HEK293T (cell line): ENCODE results near the gene ANKRD60.

Source experiments
- CTCF ChIA-PET: fragments of 350-600 bp; formaldehyde crosslinking; extraction: SDS; loops from one replicate; lab custom pipeline; 2021; ENCODE audit warnings: antibody characterized with exemption, inconsistent platforms; lab: Yijun Ruan, JAX
- POLR2A ChIA-PET: fragments of 350-600 bp; formaldehyde crosslinking; extraction: SDS; loops from one replicate; lab custom pipeline; 2020; ENCODE audit warnings: antibody characterized with exemption, inconsistent platforms; lab: Yijun Ruan, JAX
- DNase-seq: peaks from one replicate; pipeline ENCODE4 v3.0.0; 2012; ENCODE audit warnings: mixed read lengths; ENCODE audit errors: extremely low spot score
- ARNT ChIP-seq: fragments of 450-650 bp; IDR thresholded peaks from 2 replicates; pipeline ENCODE4 v1.6.1; 2017; ENCODE audit warnings: mild to moderate bottlenecking
- BHLHE40 ChIP-seq: fragments of 450-650 bp; IDR thresholded peaks from 2 replicates; pipeline ENCODE4 v1.6.1; 2016; ENCODE audit warnings: mild to moderate bottlenecking, moderate library complexity, borderline replicate concordance
- CTBP1 ChIP-seq: fragments of 450-650 bp; IDR thresholded peaks from 2 replicates; pipeline ENCODE4 v1.6.1; 2016; ENCODE audit warnings: borderline replicate concordance
- ELF4 ChIP-seq: fragments of 450-650 bp; IDR thresholded peaks from 2 replicates; pipeline ENCODE4 v1.6.1; 2017; ENCODE audit warnings: antibody characterized with exemption
- FOXA1 ChIP-seq: fragments of 450-650 bp; IDR thresholded peaks from 2 replicates; pipeline ENCODE4 v1.6.1; 2016; ENCODE audit warnings: mild to moderate bottlenecking
- FOXK2 ChIP-seq: fragments of 450-650 bp; IDR thresholded peaks from 2 replicates; pipeline ENCODE4 v1.6.1; 2016; ENCODE audit warnings: mild to moderate bottlenecking
- FOXM1 ChIP-seq: fragments of 450-650 bp; IDR thresholded peaks from 2 replicates; pipeline ENCODE4 v1.6.1; 2017; ENCODE audit warnings: mild to moderate bottlenecking, borderline replicate concordance
- HDGF ChIP-seq: fragments of 450-650 bp; IDR thresholded peaks from 2 replicates; pipeline ENCODE4 v1.6.1; 2017; ENCODE audit warnings: antibody characterized with exemption, borderline replicate concordance
- L3MBTL2 ChIP-seq: fragments of 450-650 bp; conservative IDR thresholded peaks from 2 replicates; pipeline ENCODE4 v1.6.1; 2016; ENCODE audit warnings: mild to moderate bottlenecking
- LEF1 ChIP-seq: fragments of 450-650 bp; IDR thresholded peaks from 2 replicates; pipeline ENCODE4 v1.6.1; 2017; ENCODE audit warnings: mild to moderate bottlenecking, borderline replicate concordance
- NFRKB ChIP-seq: fragments of 450-650 bp; IDR thresholded peaks from 2 replicates; pipeline ENCODE4 v1.6.1; 2016; ENCODE audit warnings: mild to moderate bottlenecking, moderate library complexity
- SP1 ChIP-seq: fragments of 450-650 bp; IDR thresholded peaks from 2 replicates; pipeline ENCODE4 v1.6.1; 2017
- SUZ12 ChIP-seq: fragments of 450-650 bp; IDR thresholded peaks from 2 replicates; pipeline ENCODE4 v1.6.1; 2016; ENCODE audit warnings: mild to moderate bottlenecking
- TARDBP ChIP-seq: fragments of 450-650 bp; IDR thresholded peaks from 2 replicates; pipeline ENCODE4 v1.6.1; 2016
- ZNF384 ChIP-seq: fragments of 450-650 bp; IDR thresholded peaks from 2 replicates; pipeline ENCODE4 v1.6.1; 2016
- TF ChIP-seq, protein P1 (sequence below): fragments of 450-650 bp; IDR thresholded peaks from 2 replicates; pipeline ENCODE4 v1.6.1; 2016

ANKRD60 gene

DNA sequence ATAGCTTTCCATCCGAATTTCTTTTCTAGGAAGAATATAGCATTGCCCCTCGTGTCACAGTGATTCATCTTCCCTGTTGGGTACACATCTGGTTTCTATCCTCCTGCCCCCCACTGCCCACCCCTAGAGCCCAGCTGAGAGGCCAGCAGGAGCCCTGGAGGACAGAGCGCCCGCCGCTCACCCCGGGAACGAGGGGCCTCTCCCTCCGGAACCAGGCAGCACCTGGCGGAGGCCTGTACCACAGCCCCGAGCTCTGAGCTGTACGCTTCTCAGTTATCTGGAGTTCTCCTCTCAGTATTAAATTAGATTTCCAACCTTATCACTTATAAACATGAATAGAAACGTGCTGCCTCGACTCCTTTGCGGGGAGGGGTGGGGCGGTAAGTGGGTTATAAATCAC is 6.0 kb downstream of the ANKRD60 start:
- ChIA-PET CTCF (no interaction called here), POLR2A (no interaction called here)
- DNase-seq = no peak
- TF ChIP-seq ARNT = no peak
- no peak for TF ChIP-seq FOXM1
- TF ChIP-seq CTBP1 = no peak
- no peak for TF ChIP-seq TARDBP
- TF ChIP-seq HDGF = no peak
- no peak for TF ChIP-seq NFRKB
- TF ChIP-seq SP1 = no peak
- TF ChIP-seq BHLHE40 = no peak
- TF ChIP-seq, protein P1, sequence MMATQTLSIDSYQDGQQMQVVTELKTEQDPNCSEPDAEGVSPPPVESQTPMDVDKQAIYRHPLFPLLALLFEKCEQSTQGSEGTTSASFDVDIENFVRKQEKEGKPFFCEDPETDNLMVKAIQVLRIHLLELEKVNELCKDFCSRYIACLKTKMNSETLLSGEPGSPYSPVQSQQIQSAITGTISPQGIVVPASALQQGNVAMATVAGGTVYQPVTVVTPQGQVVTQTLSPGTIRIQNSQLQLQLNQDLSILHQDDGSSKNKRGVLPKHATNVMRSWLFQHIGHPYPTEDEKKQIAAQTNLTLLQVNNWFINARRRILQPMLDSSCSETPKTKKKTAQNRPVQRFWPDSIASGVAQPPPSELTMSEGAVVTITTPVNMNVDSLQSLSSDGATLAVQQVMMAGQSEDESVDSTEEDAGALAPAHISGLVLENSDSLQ = no peak

DNA sequence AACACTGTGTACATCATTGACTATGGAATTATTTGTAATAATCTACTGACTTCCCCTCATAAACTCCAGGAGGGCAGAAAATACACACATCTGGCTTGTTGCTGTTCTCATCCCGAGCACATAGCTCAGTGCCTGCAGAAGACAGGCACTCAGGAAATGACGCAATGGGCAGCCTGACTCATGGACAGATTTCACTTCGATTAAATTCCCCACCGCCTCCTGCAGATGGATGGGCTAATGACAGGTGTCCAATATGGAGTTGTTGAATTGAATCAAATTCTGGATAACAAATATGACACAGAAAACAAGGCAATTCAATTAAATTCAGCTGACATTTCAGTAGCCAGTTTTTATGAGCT is 9.1 kb downstream of the ANKRD60 start:
- CTCF ChIA-PET = interaction anchor here (1.0 kb wide), 1 partner anchor 9 kb away, joined by 3 read pairs; no protein-coding TSS in a partner anchor
- no peak for DNase-seq
- no peak for TF ChIP-seq BHLHE40
- TF ChIP-seq ELF4 = no peak
- no peak for TF ChIP-seq ZNF384
- no peak for TF ChIP-seq NFRKB
- no peak for TF ChIP-seq HDGF
- TF ChIP-seq TARDBP = no peak
- no peak for TF ChIP-seq SUZ12
- no peak for TF ChIP-seq FOXM1
- TF ChIP-seq LEF1 = no peak
- TF ChIP-seq, protein P1 = no peak
- no peak for TF ChIP-seq ARNT
- TF ChIP-seq SP1 = no peak
- no peak for TF ChIP-seq CTBP1
- no peak for TF ChIP-seq FOXK2
- no peak for TF ChIP-seq FOXA1
- TF ChIP-seq L3MBTL2 = no peak
- POLR2A ChIA-PET = no interaction called here

DNA sequence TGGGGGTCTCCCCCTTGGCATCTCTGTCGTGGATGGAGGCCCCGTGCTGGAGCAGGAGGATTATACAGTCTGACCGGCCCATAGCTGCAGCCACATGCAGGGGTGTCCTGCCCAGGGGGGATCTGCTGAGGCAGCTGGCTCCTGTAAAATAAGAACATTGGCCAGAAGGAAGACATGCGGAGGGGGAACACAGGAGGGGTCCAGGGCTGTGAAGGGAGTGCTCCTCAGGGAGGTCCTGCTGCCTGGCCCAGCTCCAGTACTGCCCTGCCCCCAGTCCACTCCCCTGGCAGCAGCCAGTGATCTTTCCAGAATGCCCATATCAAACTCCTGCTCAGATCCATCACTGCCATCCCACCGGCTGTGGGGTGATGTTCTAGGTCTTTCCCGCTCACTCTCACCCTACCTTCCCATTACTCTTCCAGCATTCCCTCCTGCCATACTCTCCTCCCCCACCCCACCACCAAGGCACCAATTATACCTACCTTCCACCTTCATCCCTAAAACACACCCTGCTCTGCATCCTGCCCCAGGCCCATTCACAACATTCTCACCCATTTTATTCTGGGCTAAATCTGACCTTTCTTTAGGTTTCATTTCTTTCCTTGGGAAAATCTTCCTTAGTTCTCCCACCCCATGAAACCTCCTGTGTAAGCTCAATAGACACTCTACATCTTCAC is 9.7 kb downstream of the ANKRD60 start:
- TF ChIP-seq NFRKB (no peak), FOXK2 (no peak), SUZ12 (no peak), LEF1 (no peak), ARNT (no peak), CTBP1 (no peak), SP1 (no peak), FOXM1 (no peak)
- no peak for DNase-seq
- CTCF ChIA-PET = interaction anchor here (1.0 kb wide), 1 partner anchor 8 kb away, joined by 3 read pairs; no protein-coding TSS in a partner anchor
- POLR2A ChIA-PET = no interaction called here

DNA sequence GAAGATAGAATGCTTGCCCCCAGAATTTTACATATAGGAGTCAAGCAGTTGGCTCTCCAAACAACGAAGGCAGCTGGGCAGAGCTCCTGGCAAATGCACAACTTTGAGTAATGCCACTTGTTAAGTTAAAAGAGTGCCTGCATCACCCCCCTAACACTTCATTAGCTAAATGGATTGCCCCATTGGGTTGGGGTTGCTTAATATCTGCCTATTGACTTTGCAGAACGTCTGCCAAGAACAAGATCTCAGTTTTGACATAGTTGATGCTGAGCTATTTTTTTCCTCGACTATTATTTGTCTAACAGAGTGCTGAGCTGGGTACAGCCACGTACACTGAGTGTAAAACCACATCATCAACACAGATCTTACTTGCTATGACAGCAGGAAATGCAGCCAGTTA is 12.1 kb downstream of the ANKRD60 start:
- DNase-seq = no peak
- CTCF ChIA-PET = interaction anchor here (0.6 to 1.2 kb wide), 2 partner anchors 286 to 1239 kb away, joined by 3 to 5 read pairs; no protein-coding TSS in a partner anchor
- POLR2A ChIA-PET = no interaction called here
- no peak for TF ChIP-seq FOXA1
- TF ChIP-seq BHLHE40 = no peak
- TF ChIP-seq ZNF384 = no peak

DNA sequence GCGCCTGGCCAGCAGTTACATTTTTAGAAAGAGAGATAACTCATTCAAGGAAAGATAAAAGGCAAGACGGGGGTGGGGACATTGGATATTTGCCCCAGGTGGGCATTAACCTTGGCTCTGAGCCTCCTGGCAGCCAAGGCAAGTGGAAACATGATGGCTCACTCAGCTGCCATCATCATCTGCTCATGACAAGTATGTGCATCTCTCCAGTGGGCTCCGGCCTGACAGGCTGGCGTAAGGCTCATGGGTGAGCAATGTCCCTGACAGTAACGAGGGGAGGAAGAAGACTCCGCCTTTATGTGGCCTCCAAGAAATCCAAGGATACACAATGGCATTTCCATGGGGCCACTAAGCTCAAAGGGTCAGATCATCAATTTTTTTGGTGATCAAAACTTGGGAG is 13.3 kb downstream of the ANKRD60 start:
- DNase-seq = no peak
- TF ChIP-seq, protein P1 = no peak
- TF ChIP-seq SUZ12 = no peak
- TF ChIP-seq FOXK2 = no peak
- no peak for TF ChIP-seq SP1
- no peak for TF ChIP-seq HDGF
- TF ChIP-seq BHLHE40 = no peak
- no peak for TF ChIP-seq L3MBTL2
- TF ChIP-seq LEF1 = no peak
- no peak for TF ChIP-seq TARDBP
- no peak for TF ChIP-seq ELF4
- no peak for TF ChIP-seq FOXA1
- TF ChIP-seq ZNF384 = no peak
- CTCF ChIA-PET = interaction anchor here (1.2 kb wide), 1 partner anchor 1240 kb away, joined by 3 read pairs; no protein-coding TSS in a partner anchor
- POLR2A ChIA-PET = no interaction called here

DNA sequence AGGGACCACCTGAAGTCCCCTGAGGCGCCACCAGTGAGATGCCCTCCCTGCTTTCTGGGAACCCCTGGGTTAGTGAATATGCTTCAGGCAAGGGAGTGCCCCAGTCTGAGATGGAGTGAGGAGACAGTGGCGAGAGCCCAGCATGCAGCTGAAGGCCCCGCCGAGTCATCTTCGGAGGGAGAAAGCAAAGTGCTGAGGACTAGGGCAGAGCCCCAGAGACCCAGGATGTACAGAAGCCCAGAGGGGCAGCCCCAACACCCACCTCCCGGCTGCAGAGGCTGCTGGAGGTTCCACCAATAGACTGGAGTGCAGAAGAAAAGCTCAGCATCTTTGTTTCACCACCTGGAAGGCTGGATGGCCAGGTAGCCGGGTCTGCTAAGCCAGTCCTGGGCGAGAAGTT is 14.1 kb downstream of the ANKRD60 start:
- CTCF ChIA-PET = no interaction called here
- no peak for DNase-seq
- POLR2A ChIA-PET = no interaction called here
- no peak for TF ChIP-seq HDGF
- no peak for TF ChIP-seq SP1
- TF ChIP-seq LEF1 = no peak
- no peak for TF ChIP-seq ZNF384
- no peak for TF ChIP-seq ARNT
- TF ChIP-seq CTBP1 = no peak
- no peak for TF ChIP-seq SUZ12
- TF ChIP-seq FOXA1 = no peak
- no peak for TF ChIP-seq FOXM1
- no peak for TF ChIP-seq L3MBTL2
- TF ChIP-seq BHLHE40 = no peak
- TF ChIP-seq, protein P1 = no peak
- TF ChIP-seq NFRKB = no peak
- TF ChIP-seq FOXK2 = no peak
